Prostate gland (tissue), 2 donors: ENCODE results near the gene ADAMTS17.

Experiments
- CTCF ChIP-seq, 4 experiments: fragments of 200-600 bp in 2 of 4; fragments of 450-650 bp in 2 of 4; sonication (generic) in 2 of 4; IDR thresholded peaks; 1 replicate in 3 of 4; 2 replicates in 1 of 4; pipeline ENCODE4 v1.5.1; 2016 to 2019; ENCODE audit warnings: antibody characterized with exemption in 4 of 4, mild to moderate bottlenecking in 2 of 4, moderate library complexity in 2 of 4
- POLR2A ChIP-seq: fragments of 450-650 bp; IDR thresholded peaks from one replicate; pipeline ENCODE4 v1.6.1; 2016; ENCODE audit warnings: antibody characterized with exemption, mild to moderate bottlenecking

DNA sequence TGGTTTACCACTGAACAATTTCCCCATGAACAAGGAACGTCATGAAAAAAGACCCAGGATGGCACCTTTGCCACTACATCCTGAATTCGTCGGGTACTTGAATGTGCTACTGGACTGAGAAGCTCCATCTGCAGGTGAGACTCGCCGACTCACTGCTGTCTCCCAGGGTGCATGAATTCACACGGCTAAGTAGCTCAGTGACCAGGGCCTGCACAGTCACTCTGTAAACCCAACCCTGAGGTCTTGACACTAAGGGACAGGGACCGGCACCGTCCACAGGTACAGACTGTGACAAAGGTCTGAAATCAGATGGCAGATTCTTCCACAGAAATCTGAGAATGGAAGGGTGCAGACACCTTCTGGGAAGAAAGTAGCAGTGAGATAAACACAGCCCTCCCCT lies 187.4 kb downstream of the ADAMTS17 start:
- TF ChIP-seq CTCF (IDR thresholded peaks at IDR 0.05) (no peak), POLR2A (no peak)
